IMR-90 (cell line): ENCODE data around the gene ACP1. TPM values are rescaled to one million over a fixed set of nuclear protein-coding genes. Genes with fewer than 3 reads are reported as not detected.
A peak's percentile ranks its signal among the peaks of the same experiment; 100 is the strongest.

ENCODE experiments used
- ATAC-seq: fragments of 200-7000 bp; cut with Tn5 transposase; 2 replicates; pipeline ENCODE4 v1.9.1; 2020; ENCODE audit warnings: low read depth, mild to moderate bottlenecking, moderate library complexity
- BruUV-seq: library from RNA; stranded (reverse); fragments of 400-500 nt; replicated peaks from 2 replicates; lab custom pipeline; 2021; lab: Mats Ljungman, UMichigan
- CTCF ChIA-PET: fragments of 300-600 bp; formaldehyde crosslinking; extraction: SDS; loops from one replicate; lab custom pipeline; 2021; ENCODE audit warnings: antibody characterized with exemption; lab: Yijun Ruan, JAX
- POLR2A ChIA-PET: fragments of 300-600 bp; sonication (Branson Sonifier 250); formaldehyde crosslinking; loops from one replicate; lab custom pipeline; 2022; ENCODE audit warnings: antibody characterized with exemption; ENCODE audit not compliant: unreplicated experiment; lab: Charles Lee
- DNase-seq: peaks from one replicate; pipeline ENCODE4 v3.0.0; 2013
- H2AFZ ChIP-seq: replicated peaks from 2 replicates; pipeline ENCODE3; 2013; ENCODE audit warnings: low read length, mild to moderate bottlenecking; ENCODE audit not compliant: poor library complexity
- H2AK5ac ChIP-seq: 2 replicates; pipeline ENCODE4 v1.6.1; 2013; ENCODE audit warnings: low read depth, low read length, inconsistent platforms
- H2AK9ac ChIP-seq: replicated peaks from 2 replicates; pipeline ENCODE3; 2013; ENCODE audit warnings: mild to moderate bottlenecking, low read depth, low read length, moderate library complexity; ENCODE audit not compliant: poor library complexity
- H2BK120ac ChIP-seq: 2 replicates; pipeline ENCODE4 v1.6.1; 2013; ENCODE audit warnings: low read depth, low read length, inconsistent platforms
- H2BK15ac ChIP-seq: 3 replicates; pipeline ENCODE4 v1.6.1; 2013; ENCODE audit warnings: low read depth, low read length, inconsistent platforms
- H2BK20ac ChIP-seq: 2 replicates; pipeline ENCODE4 v1.6.1; 2013; ENCODE audit warnings: low read depth, mild to moderate bottlenecking, inconsistent platforms, low read length, moderate library complexity
- H2BK5ac ChIP-seq: 2 replicates; pipeline ENCODE4 v1.6.1; 2013; ENCODE audit warnings: mild to moderate bottlenecking, low read depth, low read length, inconsistent platforms; ENCODE audit not compliant: poor library complexity, severe bottlenecking
- H3K14ac ChIP-seq: replicated peaks from 2 replicates; pipeline ENCODE4 v1.6.1; 2013; ENCODE audit warnings: low read depth, low read length, inconsistent platforms
- H3K18ac ChIP-seq: 2 replicates; pipeline ENCODE4 v1.6.1; 2013; ENCODE audit warnings: low read depth, low read length, control low read depth
- H3K23ac ChIP-seq: 2 replicates; pipeline ENCODE4 v1.6.1; 2013; ENCODE audit warnings: low read depth, low read length, inconsistent platforms
- H3K27ac ChIP-seq: 2 replicates; pipeline ENCODE4 v1.5.1; 2013; ENCODE audit warnings: mild to moderate bottlenecking, control low read depth, low read length; ENCODE audit not compliant: insufficient read depth
- H3K27me3 ChIP-seq: 2 replicates; pipeline ENCODE4 v1.6.1; 2013; ENCODE audit warnings: low read length; ENCODE audit not compliant: control insufficient read depth, insufficient read depth
- H3K36me3 ChIP-seq: 2 replicates; pipeline ENCODE4 v1.6.1; 2013; ENCODE audit warnings: low read length, mixed read lengths; ENCODE audit not compliant: control insufficient read depth, insufficient read depth
- H3K4ac ChIP-seq: 2 replicates; pipeline ENCODE4 v1.6.1; 2013; ENCODE audit warnings: low read depth, low read length, inconsistent platforms
- H3K4me1 ChIP-seq: 2 replicates; pipeline ENCODE4 v1.6.1; 2013; ENCODE audit warnings: low read length, mixed read lengths; ENCODE audit not compliant: control insufficient read depth, insufficient read depth
- H3K4me2 ChIP-seq: 2 replicates; pipeline ENCODE4 v1.6.1; 2013; ENCODE audit warnings: low read depth, mild to moderate bottlenecking, control low read depth, low read length, moderate library complexity
- H3K4me3 ChIP-seq: 2 replicates; pipeline ENCODE4 v1.5.1; 2013; ENCODE audit warnings: low read depth, mild to moderate bottlenecking, control low read depth, low read length, moderate library complexity; ENCODE audit not compliant: insufficient read depth
- H3K56ac ChIP-seq: 2 replicates; pipeline ENCODE4 v1.6.1; 2013; ENCODE audit warnings: low read length, inconsistent platforms; ENCODE audit not compliant: insufficient read depth; ENCODE audit errors: extremely low read depth
- H3K79me1 ChIP-seq, 2 experiments: 2 replicates each; pipeline ENCODE4 v1.6.1; 2013; ENCODE audit warnings: low read length in 2 of 2, inconsistent platforms in 1 of 2, low read depth in 1 of 2
- H3K9ac ChIP-seq: 2 replicates; pipeline ENCODE4 v1.6.1; 2013; ENCODE audit warnings: low read depth, low read length, control low read depth
- H3K9me1 ChIP-seq: 2 replicates; pipeline ENCODE4 v1.6.1; 2013; ENCODE audit warnings: low read length, inconsistent platforms; ENCODE audit not compliant: insufficient read depth
- H3K9me3 ChIP-seq: 2 replicates; pipeline ENCODE4 v1.6.1; 2013; ENCODE audit warnings: low read length; ENCODE audit not compliant: control insufficient read depth, insufficient read depth
- H4K20me1 ChIP-seq: 2 replicates; pipeline ENCODE4 v1.6.1; 2013; ENCODE audit warnings: low read length, inconsistent platforms; ENCODE audit not compliant: insufficient read depth
- H4K5ac ChIP-seq: 2 replicates; pipeline ENCODE4 v1.6.1; 2013; ENCODE audit warnings: mild to moderate bottlenecking, low read depth, low read length, control low read depth
- H4K8ac ChIP-seq, 2 experiments: 2 replicates each; pipeline ENCODE4 v1.6.1; 2013; ENCODE audit warnings: low read depth in 2 of 2, low read length in 2 of 2, control low read depth in 1 of 2, inconsistent platforms in 1 of 2
- H4K91ac ChIP-seq: 2 replicates; pipeline ENCODE4 v1.6.1; 2013; ENCODE audit warnings: low read depth, low read length, inconsistent platforms; ENCODE audit not compliant: insufficient read depth
- CEBPB ChIP-seq: IDR thresholded peaks from 2 replicates; pipeline ENCODE4 v1.6.1; 2012; ENCODE audit warnings: low read depth, low read length, improper control_type of control experiment
- WGBS, 2 experiments: methylation state at CpG; one replicate each; pipeline versions ENCODE4 v1.1.5 to v1.1.7; 2013; ENCODE audit warnings: missing lambda C conversion rate in 2 of 2; ENCODE audit not compliant: insufficient read length in 1 of 2; ENCODE audit errors: extremely low coverage in 2 of 2; 5-methylcytosine and 5-hydroxymethylcytosine counted together
- dilution Hi-C: fragments of 300-500 bp; cut with HindIII; formaldehyde crosslinking; loops from one replicate; pipeline ENCODE4 v1.14.3; 2018; ENCODE audit warnings: low sequenced_read_pairs; ENCODE audit not compliant: unreplicated experiment
- in situ Hi-C: fragments of 300-500 bp; cut with MboI; formaldehyde crosslinking; loops from 3 replicates; pipeline ENCODE4 v1.14.3; 2019; ENCODE audit warnings: low sequenced_read_pairs, inconsistent platforms, mixed read lengths
- intact Hi-C: fragments of 100-400 bp; cut with micrococcal nuclease; formaldehyde crosslinking; loops from 2 replicates; pipeline ENCODE4 v1.10.0; 2022
- polyA plus RNA-seq, 3 experiments: library from polyadenylated mRNA; depleted of rRNA; stranded (reverse); fragments of >200 nt; gene quantifications; 2 replicates each; pipeline ENCODE4 v1.2.3, GENCODE V29; 2012; ENCODE audit warnings: low replicate concordance in 1 of 3
- total RNA-seq: library from RNA; depleted of rRNA; stranded (reverse); fragments of >200 nt; gene quantifications from 2 replicates; pipeline ENCODE4 v1.2.3, GENCODE V29; 2012
- TF ChIP-seq, protein P1 (sequence below): fragments of 150-350 bp; IDR thresholded peaks from 2 replicates; pipeline ENCODE4 v1.6.1; 2016; ENCODE audit warnings: low read depth, mild to moderate bottlenecking, low read length, moderate library complexity, borderline replicate concordance

Gene ACP1
- total and polyA plus RNA-seq, 2 of the 4 experiments (the other 2 are of a cell fraction): 85.7 to 104 TPM

DNA sequence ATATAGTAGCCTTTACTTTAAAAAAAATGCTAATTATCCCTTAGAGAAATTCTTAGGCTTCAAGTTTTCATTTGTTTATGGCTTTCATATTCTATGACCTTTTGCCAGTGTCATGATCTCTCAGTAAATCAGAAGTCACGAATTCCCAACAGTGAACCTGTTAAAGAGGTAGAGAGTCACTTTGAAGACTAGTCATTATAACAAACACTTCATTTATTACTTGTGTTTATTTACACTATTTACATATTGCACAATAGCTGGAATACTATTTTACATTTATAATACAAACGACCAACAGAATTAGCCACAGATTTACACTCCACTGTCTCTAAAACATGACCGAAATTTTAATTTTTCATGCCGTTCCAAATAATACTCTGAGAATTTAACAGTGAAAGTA lies 14.6 kb downstream of the ACP1 start:
- H2AK5ac ChIP-seq: no peak overlapping the region
- no peak overlapping the region for H2BK120ac ChIP-seq
- no peak overlapping the region for H2BK5ac ChIP-seq
- in situ Hi-C loops: no loop called here
- no peak overlapping the region for H2BK20ac ChIP-seq
- no peak overlapping the region for H3K23ac ChIP-seq
- H3K4me2 ChIP-seq: no peak overlapping the region
- H2AK9ac ChIP-seq: no peak overlapping the region
- no TSS peak for BruUV-seq
- no peak overlapping the region for H4K91ac ChIP-seq
- H3K9me3 ChIP-seq: no peaks in the 10 kb centered on the region
- H2AFZ ChIP-seq: no peak overlapping the region
- H2BK15ac ChIP-seq: no peak overlapping the region
- peaks cover 8% of the 10 kb centered on the region; the same call in 1 of the 2 replicates for H3K9me1 ChIP-seq
- dilution Hi-C loops: no loop called here
- no peak overlapping the region for H3K27ac ChIP-seq
- H4K20me1 ChIP-seq: peaks cover 14% of the 10 kb centered on the region; the same call in 1 of the 2 replicates
- ChIA-PET CTCF (no interaction called here), POLR2A (no interaction called here)
- peaks cover 35% of the 10 kb centered on the region for H3K36me3 ChIP-seq
- no peak overlapping the region for H4K8ac ChIP-seq
- no peak overlapping the region for H3K4me3 ChIP-seq
- DNase-seq (no peak), ATAC-seq (no peak)
- TF ChIP-seq, protein P1, sequence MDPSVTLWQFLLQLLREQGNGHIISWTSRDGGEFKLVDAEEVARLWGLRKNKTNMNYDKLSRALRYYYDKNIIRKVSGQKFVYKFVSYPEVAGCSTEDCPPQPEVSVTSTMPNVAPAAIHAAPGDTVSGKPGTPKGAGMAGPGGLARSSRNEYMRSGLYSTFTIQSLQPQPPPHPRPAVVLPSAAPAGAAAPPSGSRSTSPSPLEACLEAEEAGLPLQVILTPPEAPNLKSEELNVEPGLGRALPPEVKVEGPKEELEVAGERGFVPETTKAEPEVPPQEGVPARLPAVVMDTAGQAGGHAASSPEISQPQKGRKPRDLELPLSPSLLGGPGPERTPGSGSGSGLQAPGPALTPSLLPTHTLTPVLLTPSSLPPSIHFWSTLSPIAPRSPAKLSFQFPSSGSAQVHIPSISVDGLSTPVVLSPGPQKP: no peak
- peak; percentile 70 for TF ChIP-seq CEBPB
- WGBS, 2 experiments: no CpG with 5 or more reads among the region's 4 CpGs
- H3K56ac ChIP-seq: no peak overlapping the region
- H3K79me1 ChIP-seq: peaks cover 17 to 21% of the 10 kb centered on the region in 2 experiments
- H4K5ac ChIP-seq: no peak overlapping the region
- no peak overlapping the region for H3K9ac ChIP-seq
- no peak overlapping the region for H3K18ac ChIP-seq
- intact Hi-C loops: no loop called here
- no peak overlapping the region for H3K4ac ChIP-seq
- H3K27me3 ChIP-seq: no peaks in the 10 kb centered on the region
- no peak overlapping the region for H3K14ac ChIP-seq
- no peaks in the 10 kb centered on the region for H3K4me1 ChIP-seq
